NCI-H2196 treated with DMSO at 0.1 percent for 48 hours (cell line): ENCODE measurements around the gene LMTK2.

Experiments
- DNase-seq: peaks from one replicate; lab custom pipeline; 2025; ENCODE audit not compliant: unreplicated experiment; lab: John Stamatoyannopoulos, UW

The LMTK2 gene

GRCh38 chr7:98106647-98107312 is at the start of gene LMTK2:
Gene LMTK2, plus strand, starts transcription at chr7:98106862. Its CDS starts 316 bp downstream, at chr7:98107178.
- peak; percentile 72 for DNase-seq

DNA sequence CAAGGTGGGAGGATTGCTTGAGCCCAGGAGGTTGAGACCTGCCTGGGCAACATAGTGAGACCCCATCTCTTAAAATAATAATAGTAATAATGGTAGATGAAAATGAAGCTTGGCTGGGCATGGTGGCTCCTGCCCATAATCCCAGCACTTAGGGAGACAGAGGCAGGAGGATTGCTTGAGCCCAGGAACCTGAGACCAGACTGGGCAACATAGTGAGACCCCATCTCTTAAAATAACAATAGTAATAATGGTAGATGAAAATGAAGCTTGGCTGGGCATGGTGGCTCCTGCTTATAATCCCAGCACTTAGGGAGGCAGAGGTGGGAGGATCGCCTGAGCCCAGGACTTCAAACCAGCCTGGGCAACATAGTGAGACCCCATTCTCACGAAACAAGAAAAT is 49.5 kb upstream of the LMTK2 start:
- no peak for DNase-seq

- DNase-seq = no peak
Measured at GRCh38 chr7:98058186-98058585, 48.5 kb upstream of the LMTK2 start.

- DNase-seq = no peak
Measured at GRCh38 chr7:98064233-98064632, 42.4 kb upstream of the LMTK2 start.

DNA sequence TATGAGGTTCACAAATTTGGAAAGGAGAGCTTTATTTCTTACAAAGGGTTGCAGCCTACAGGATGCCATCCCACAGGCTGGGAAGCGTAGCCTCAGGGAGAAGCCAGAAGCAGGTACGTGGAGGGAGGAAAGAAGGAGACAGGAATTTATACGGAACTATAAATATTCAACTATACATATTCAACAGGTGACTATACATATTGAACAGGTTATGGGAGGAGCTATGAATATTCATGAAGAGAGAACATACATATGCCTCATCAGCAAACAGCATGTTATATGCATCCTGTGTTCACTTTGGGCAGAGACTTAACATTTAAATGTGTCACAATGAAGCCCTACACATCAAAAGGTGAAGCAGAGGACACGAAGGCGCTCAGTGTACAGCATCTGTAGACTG is 40.5 kb upstream of the LMTK2 start:
- DNase-seq = no peak

- DNase-seq = no peak
Measured at GRCh38 chr7:98066934-98067507, 39.6 kb upstream of the LMTK2 start.

GRCh38 chr7:98073047-98073446 is 33.6 kb upstream of the LMTK2 start:
- DNase-seq = no peak

- no peak for DNase-seq
Measured at GRCh38 chr7:98075801-98076200, 30.9 kb upstream of the LMTK2 start.

DNA sequence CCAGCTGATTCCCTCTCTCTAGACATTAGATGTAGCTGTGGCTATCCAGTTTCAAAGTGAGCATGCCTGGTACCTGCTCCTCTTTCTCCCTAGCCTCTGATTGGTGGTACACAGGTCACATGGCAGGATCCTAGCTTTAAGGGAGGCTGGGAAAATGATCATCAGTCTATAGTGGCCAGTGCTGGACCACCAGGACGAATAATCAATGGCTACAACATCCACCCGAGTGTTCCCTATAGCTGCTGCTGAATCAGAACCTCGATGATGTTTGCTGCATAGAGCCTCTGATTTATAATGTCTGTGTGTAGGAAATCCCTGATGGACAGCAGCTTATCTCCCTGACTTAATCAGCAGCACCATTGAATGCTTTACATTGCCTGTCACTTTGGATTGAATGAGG is 28.9 kb upstream of the LMTK2 start:
- DNase-seq = no peak

DNA sequence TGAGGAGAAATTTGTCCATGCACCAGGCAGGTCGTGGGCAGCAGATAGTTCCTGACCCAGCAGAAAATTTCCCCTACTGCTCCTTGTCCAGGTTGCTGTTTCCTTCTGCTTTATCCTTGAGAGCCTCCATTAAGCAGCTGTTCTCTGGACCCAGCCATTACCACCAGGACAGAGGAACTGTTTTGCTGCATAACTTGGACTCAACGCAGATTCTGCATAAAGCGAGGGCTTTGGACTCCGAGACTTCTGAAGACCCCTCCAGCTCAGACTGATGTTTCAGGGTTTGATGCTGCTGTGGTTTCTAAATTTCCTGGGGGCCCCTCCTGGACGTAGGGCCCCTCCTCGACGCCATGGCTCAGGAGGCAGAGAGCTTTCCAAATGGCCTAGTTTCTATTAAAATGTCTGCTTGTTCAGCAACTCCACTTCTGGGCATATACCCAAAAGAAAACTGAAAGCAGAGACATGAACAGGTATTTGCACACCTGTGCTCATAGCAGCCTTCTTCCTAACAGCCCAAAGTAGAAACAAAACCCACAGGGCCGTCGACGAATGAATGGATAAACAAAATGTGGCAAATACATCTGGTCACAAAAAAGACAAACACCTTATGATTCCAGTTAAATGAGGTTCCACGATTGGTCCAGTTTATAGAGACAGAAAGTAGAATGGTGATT is 28.3 kb upstream of the LMTK2 start:
- DNase-seq = peak; percentile 23

DNA sequence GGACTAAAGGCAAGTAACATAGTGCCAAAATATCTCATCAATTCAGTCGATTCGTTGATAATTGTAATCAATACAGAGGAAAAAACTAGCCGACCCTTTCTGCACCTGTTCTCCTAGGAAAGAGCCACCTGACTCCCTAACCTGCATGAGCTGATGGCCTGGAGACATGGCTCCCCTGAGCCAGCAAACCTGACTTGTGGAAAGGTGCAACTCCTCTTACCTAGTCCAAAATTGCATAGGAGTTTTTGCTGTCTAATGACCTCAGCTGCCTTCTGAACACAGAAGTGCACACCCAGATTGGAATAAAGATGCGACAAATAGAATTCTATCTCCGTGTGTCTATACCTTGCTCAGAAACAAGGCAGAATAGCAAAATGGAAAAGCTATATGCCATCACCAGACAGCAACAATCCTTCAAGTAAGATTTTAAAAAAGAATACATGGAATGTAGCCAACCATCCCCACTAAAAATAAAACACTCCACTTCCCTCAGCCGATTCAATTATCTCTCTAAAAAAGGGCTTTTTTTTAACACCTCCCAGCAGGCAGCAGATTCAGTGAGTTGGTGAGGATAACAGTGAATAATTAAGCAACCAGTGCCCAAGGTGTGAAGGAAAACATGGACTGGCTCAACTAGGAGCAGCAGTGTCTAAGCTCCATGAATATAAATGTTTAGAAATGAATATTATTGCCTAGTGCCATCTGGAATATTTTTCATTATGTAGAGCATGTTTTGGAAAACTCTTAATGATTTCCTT is 26.6 kb upstream of the LMTK2 start:
- no peak for DNase-seq

DNA sequence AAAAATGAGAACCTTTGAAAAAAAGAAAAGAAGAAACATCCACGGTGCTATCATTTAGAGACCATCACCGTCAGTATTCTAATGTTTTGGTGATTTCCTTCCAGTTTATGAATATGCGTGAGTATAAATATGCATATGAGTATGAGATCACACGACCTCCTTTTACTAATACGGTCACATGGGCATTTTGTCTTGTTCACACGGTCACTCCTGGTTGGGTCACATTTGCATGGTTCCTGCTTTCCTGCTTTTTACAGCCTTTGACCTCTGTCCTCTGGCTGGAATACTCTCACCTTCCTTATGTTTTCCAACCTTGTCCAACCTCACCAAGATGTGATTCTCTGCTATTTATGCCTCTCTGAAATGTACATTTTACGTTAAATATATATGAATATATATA is 25.3 kb upstream of the LMTK2 start:
- no peak for DNase-seq

- DNase-seq = peak; percentile 5
Measured at GRCh38 chr7:98084631-98085030, 22.0 kb upstream of the LMTK2 start.

DNA sequence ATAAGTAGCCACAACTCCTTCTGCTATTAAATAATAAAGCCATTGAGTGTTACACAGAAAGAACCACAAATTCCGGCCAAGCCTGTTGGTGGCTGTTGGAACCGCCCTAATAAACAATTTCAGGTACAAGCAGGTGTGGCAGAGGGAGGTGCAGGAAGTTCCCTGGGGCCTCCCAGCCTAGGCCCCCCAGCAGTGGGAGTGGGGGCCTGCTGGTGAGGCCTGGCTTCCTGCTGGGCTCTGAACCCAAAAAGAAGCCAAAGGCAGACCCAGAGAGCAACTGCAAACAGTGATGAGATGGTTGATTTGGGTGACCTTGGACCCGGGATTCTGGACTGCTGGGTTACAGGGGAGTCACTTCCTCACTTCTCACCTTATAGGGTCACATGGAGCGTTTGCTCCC is 21.0 kb upstream of the LMTK2 start:
- no peak for DNase-seq

DNA sequence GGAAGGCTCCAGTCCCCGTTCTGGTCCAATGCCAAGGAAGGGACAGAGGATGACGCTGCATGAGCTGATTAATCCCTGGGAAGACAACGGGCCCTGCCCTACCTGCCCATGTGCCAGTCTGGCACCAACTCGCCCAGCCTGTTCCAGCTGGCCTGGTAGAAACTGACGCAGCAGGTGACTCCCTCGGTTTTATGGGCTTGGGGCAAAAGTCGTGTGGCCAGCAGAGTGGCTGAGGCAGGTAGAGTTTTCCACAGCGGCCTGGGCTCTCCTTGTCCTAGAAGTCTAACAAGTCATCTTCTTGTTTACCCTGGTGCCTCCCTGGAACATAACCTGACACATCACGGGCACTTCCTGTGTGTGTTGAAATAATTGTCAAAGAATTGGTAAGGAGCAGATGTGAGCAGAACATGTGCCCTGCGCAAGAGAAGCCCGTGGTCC is 20.4 kb upstream of the LMTK2 start:
- DNase-seq = peak; percentile 47

- DNase-seq = no peak
Measured at GRCh38 chr7:98088109-98088508, 18.6 kb upstream of the LMTK2 start.

DNA sequence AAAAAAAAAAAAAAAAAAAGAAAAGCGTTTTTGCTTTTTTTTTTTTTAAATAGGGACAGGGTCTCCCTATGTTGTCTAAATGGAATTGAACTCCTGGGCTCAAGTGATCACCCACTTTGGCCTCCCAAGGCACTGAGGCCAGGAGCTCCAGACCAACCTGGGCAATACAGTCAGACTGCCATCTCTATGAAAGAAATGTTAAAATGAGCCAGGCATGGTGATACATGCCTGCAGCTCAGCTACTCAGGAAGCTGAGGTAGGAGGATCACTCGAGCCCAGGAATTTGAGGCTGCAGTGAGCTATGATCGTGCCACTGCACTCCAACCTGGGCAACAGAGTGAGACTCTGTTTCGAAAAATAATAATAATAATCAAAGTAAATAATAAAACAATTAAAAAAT is 16.5 kb upstream of the LMTK2 start:
- no peak for DNase-seq

- DNase-seq = no peak
Measured at GRCh38 chr7:98091061-98091460, 15.6 kb upstream of the LMTK2 start.

GRCh38 chr7:98091523-98091922 is 15.1 kb upstream of the LMTK2 start:
- DNase-seq = no peak

- DNase-seq = no peak
Measured at GRCh38 chr7:98097042-98097645, 9.5 kb upstream of the LMTK2 start.

- DNase-seq = no peak
Measured at GRCh38 chr7:98100088-98100487, 6.6 kb upstream of the LMTK2 start.
